H9 (cell line): ENCODE measurements around the gene PPARA. TPM values are rescaled to one million over a fixed set of nuclear protein-coding genes. Genes with fewer than 3 reads are reported as not detected.

ENCODE experiments used
- DNase-seq: peaks from one replicate; pipeline ENCODE4 v3.0.0-alpha.2; 2017
- H2AFZ ChIP-seq: one replicate; pipeline ENCODE4 v1.6.1; 2013; ENCODE audit warnings: mild to moderate bottlenecking, low read length, control low read depth, moderate library complexity
- H2AK5ac ChIP-seq: 2 replicates; pipeline ENCODE4 v1.6.1; 2013; ENCODE audit warnings: low read length, control low read depth, mixed read lengths; ENCODE audit not compliant: insufficient read length
- H2BK120ac ChIP-seq: one replicate; pipeline ENCODE4 v1.6.1; 2013; ENCODE audit warnings: low read depth, mild to moderate bottlenecking, low read length, control low read depth, inconsistent platforms; ENCODE audit not compliant: poor library complexity, severe bottlenecking
- H2BK12ac ChIP-seq: 2 replicates; pipeline ENCODE4 v1.6.1; 2013; ENCODE audit warnings: low read length, control low read depth, mixed read lengths, low read depth; ENCODE audit not compliant: insufficient read length
- H2BK15ac ChIP-seq: 2 replicates; pipeline ENCODE4 v1.6.1; 2013; ENCODE audit warnings: low read depth, low read length, control low read depth
- H2BK20ac ChIP-seq: one replicate; pipeline ENCODE4 v1.6.1; 2013; ENCODE audit warnings: low read depth, mild to moderate bottlenecking, low read length, control low read depth, inconsistent platforms; ENCODE audit not compliant: poor library complexity, severe bottlenecking
- H2BK5ac ChIP-seq: 2 replicates; pipeline ENCODE4 v1.6.1; 2013; ENCODE audit warnings: low read length, control low read depth, mixed read lengths; ENCODE audit not compliant: insufficient read length
- H3K14ac ChIP-seq: 2 replicates; pipeline ENCODE4 v1.6.1; 2013; ENCODE audit warnings: low read length, control low read depth; ENCODE audit not compliant: insufficient read depth
- H3K18ac ChIP-seq: 2 replicates; pipeline ENCODE4 v1.6.1; 2013; ENCODE audit warnings: low read depth, mild to moderate bottlenecking, mixed read lengths, low read length, control low read depth; ENCODE audit not compliant: insufficient read length
- H3K23ac ChIP-seq: 2 replicates; pipeline ENCODE4 v1.6.1; 2013; ENCODE audit warnings: low read length, control low read depth, mixed read lengths, low read depth; ENCODE audit not compliant: insufficient read length
- H3K23me2 ChIP-seq: 2 replicates; pipeline ENCODE4 v1.6.1; 2013; ENCODE audit warnings: low read depth, mild to moderate bottlenecking, mixed read lengths, low read length, control low read depth; ENCODE audit not compliant: insufficient read length, poor library complexity, severe bottlenecking
- H3K27ac ChIP-seq: 2 replicates; pipeline ENCODE4 v1.5.1; 2013; ENCODE audit warnings: low read length, control low read depth, mixed read lengths, low read depth; ENCODE audit not compliant: insufficient read length
- H3K27me3 ChIP-seq: 2 replicates; pipeline ENCODE4 v1.6.1; 2013; ENCODE audit warnings: low read length, control low read depth, inconsistent platforms; ENCODE audit not compliant: insufficient read depth
- H3K4ac ChIP-seq: 2 replicates; pipeline ENCODE4 v1.6.1; 2013; ENCODE audit warnings: low read depth, mild to moderate bottlenecking, control low read depth, inconsistent platforms, low read length, moderate library complexity
- H3K4me1 ChIP-seq: 2 replicates; pipeline ENCODE4 v1.6.1; 2013; ENCODE audit warnings: low read length, control low read depth, inconsistent platforms; ENCODE audit not compliant: insufficient read depth
- H3K4me2 ChIP-seq: 2 replicates; pipeline ENCODE4 v1.6.1; 2013; ENCODE audit warnings: low read length, control low read depth, mixed read lengths; ENCODE audit not compliant: insufficient read length, insufficient read depth
- H3K56ac ChIP-seq: 2 replicates; pipeline ENCODE4 v1.6.1; 2013; ENCODE audit warnings: low read depth, mild to moderate bottlenecking, mixed read lengths, low read length, control low read depth; ENCODE audit not compliant: insufficient read length
- H3K79me1 ChIP-seq: 2 replicates; pipeline ENCODE4 v1.6.1; 2013; ENCODE audit warnings: low read depth, mild to moderate bottlenecking, moderate library complexity, low read length, control low read depth, inconsistent platforms; ENCODE audit not compliant: insufficient read depth, poor library complexity, severe bottlenecking
- H3K79me2 ChIP-seq: 2 replicates; pipeline ENCODE4 v1.6.1; 2013; ENCODE audit warnings: low read length, control low read depth, inconsistent platforms; ENCODE audit not compliant: insufficient read depth
- H3K9ac ChIP-seq: 2 replicates; pipeline ENCODE4 v1.6.1; 2013; ENCODE audit warnings: low read length, control low read depth, mixed read lengths; ENCODE audit not compliant: insufficient read length; ENCODE audit errors: extremely low read depth
- H3K9me3 ChIP-seq: one replicate; pipeline ENCODE4 v1.6.1; 2013; ENCODE audit warnings: low read depth, low read length, inconsistent platforms; ENCODE audit not compliant: control insufficient read depth
- H3T11ph ChIP-seq: one replicate; pipeline ENCODE4 v1.6.1; 2013; ENCODE audit warnings: mild to moderate bottlenecking, low read length, control low read depth, inconsistent platforms
- H4K20me1 ChIP-seq: one replicate; pipeline ENCODE4 v1.6.1; 2013; ENCODE audit not compliant: control insufficient read depth, insufficient read length, insufficient read depth
- H4K5ac ChIP-seq: 2 replicates; pipeline ENCODE4 v1.6.1; 2013; ENCODE audit warnings: low read depth, mild to moderate bottlenecking, mixed read lengths, low read length, control low read depth; ENCODE audit not compliant: insufficient read length
- H4K8ac ChIP-seq: replicated peaks from 2 replicates; pipeline ENCODE4 v1.6.1; 2013; ENCODE audit warnings: low read length, control low read depth, mixed read lengths, low read depth; ENCODE audit not compliant: insufficient read length
- H4K91ac ChIP-seq: 2 replicates; pipeline ENCODE4 v1.6.1; 2013; ENCODE audit warnings: low read depth, mild to moderate bottlenecking, moderate library complexity, mixed read lengths, low read length, control low read depth; ENCODE audit not compliant: insufficient read length
- H3K27ac Mint-ChIP-seq, 3 experiments: 2 replicates in 2 of 3; 3 replicates in 1 of 3; pipeline ENCODE4 v1.8.0; 2020 to 2021; ENCODE audit warnings: mixed read lengths in 3 of 3, mild to moderate bottlenecking in 1 of 3, moderate library complexity in 1 of 3
- H3K27me3 Mint-ChIP-seq: 2 replicates; pipeline ENCODE4 v1.8.0; 2021; ENCODE audit warnings: low read depth, mild to moderate bottlenecking, moderate library complexity, mixed read lengths
- H3K36me3 Mint-ChIP-seq, 3 experiments: 2 replicates in 2 of 3; 3 replicates in 1 of 3; pipeline ENCODE4 v1.8.0; 2020 to 2021; ENCODE audit warnings: low read depth in 3 of 3, mixed read lengths in 3 of 3; ENCODE audit not compliant: insufficient read depth in 1 of 3
- H3K4me1 Mint-ChIP-seq, 2 experiments: 2 replicates each; pipeline ENCODE4 v1.8.0; 2020; ENCODE audit warnings: mixed read lengths in 2 of 2
- H3K4me3 Mint-ChIP-seq, 2 experiments: 2 replicates in 1 of 2; 3 replicates in 1 of 2; pipeline ENCODE4 v1.8.0; 2020 to 2021; ENCODE audit warnings: mild to moderate bottlenecking in 2 of 2, mixed read lengths in 2 of 2, moderate library complexity in 1 of 2
- H3K9me3 Mint-ChIP-seq, 2 experiments: 2 replicates in 1 of 2; 3 replicates in 1 of 2; pipeline ENCODE4 v1.8.0; 2020; ENCODE audit warnings: mild to moderate bottlenecking in 2 of 2, mixed read lengths in 2 of 2, moderate library complexity in 1 of 2
- CTCF ChIP-seq: fragments of 200-600 bp; sonication (generic); conservative IDR thresholded peaks from 3 replicates; pipeline ENCODE4 v1.8.0; 2021; ENCODE audit warnings: antibody characterized with exemption, mild to moderate bottlenecking
- WGBS: extraction: QIAGEN DNeasy Blood & Tissue Kit; methylation state at CpG from one replicate; pipeline ENCODE4 v1.1.7; 2013; ENCODE audit warnings: missing lambda C conversion rate, low lambda C conversion rate, mixed read lengths; ENCODE audit not compliant: insufficient read length; ENCODE audit errors: extremely low coverage; 5-methylcytosine and 5-hydroxymethylcytosine counted together
- total RNA-seq: library from RNA; stranded (reverse); gene quantifications from 2 replicates; pipeline ENCODE4 v1.2.1, GENCODE V29; 2021

The PPARA gene
- total RNA-seq, 1 experiment from 2014 or later: 7.3 TPM

- H3K4me3 Mint-ChIP-seq: no peak overlapping the region
- Histone ChIP-seq H4K5ac (no peak overlapping the region), H2BK12ac (no peak overlapping the region), H2AFZ (no peak overlapping the region), H3K4me2 (no peak overlapping the region), H3K56ac (no peak overlapping the region), H3K4ac (no peak overlapping the region), H3K23me2 (no peaks in the 10 kb centered on the region), H2AK5ac (no peak overlapping the region), H4K8ac (no peak overlapping the region), H2BK15ac (no peak overlapping the region), H3K4me1 (no peaks in the 10 kb centered on the region), H2BK5ac (no peak overlapping the region), H3K18ac (no peak overlapping the region), H3K79me2 (no peaks in the 10 kb centered on the region), H3K9ac (no peak overlapping the region), H4K91ac (no peak overlapping the region), H4K20me1 (no peaks in the 10 kb centered on the region), H3K14ac (no peak overlapping the region), H3K9me3 (peaks cover 28% of the 10 kb centered on the region), H2BK20ac (no peak overlapping the region), H3T11ph (no peak overlapping the region), H3K79me1 (no peaks in the 10 kb centered on the region), H3K27me3 (no peaks in the 10 kb centered on the region), H2BK120ac (no peak overlapping the region), H3K23ac (no peak overlapping the region), H3K27ac (no peak overlapping the region)
- peaks cover 12 to 21% (median 19%) of the 10 kb centered on the region in 3 experiments; a peak in 6 of 7 replicates for H3K36me3 Mint-ChIP-seq
- no CpG with 5 or more reads among the region's 9 CpGs for WGBS
- no peak for DNase-seq
- H3K4me1 Mint-ChIP-seq: 0 out of 4 replicates have a peak, but pooled peaks cover 0 to 5% of the 10 kb centered on the region in 2 experiments
- no peaks in the 10 kb centered on the region; the same call in none of the 2 replicates for H3K27me3 Mint-ChIP-seq
- H3K9me3 Mint-ChIP-seq: peaks cover 23 to 27% of the 10 kb centered on the region in 2 experiments
- no peak for TF ChIP-seq CTCF
- H3K27ac Mint-ChIP-seq: no peak overlapping the region
Measured at GRCh38 chr22:46176508-46177003, 26.2 kb downstream of the PPARA start.
